ENCODE measurements around the gene STRA6.
A peak's percentile ranks its signal among the peaks of the same experiment; 100 is the strongest.

STRA6 gene

DNA sequence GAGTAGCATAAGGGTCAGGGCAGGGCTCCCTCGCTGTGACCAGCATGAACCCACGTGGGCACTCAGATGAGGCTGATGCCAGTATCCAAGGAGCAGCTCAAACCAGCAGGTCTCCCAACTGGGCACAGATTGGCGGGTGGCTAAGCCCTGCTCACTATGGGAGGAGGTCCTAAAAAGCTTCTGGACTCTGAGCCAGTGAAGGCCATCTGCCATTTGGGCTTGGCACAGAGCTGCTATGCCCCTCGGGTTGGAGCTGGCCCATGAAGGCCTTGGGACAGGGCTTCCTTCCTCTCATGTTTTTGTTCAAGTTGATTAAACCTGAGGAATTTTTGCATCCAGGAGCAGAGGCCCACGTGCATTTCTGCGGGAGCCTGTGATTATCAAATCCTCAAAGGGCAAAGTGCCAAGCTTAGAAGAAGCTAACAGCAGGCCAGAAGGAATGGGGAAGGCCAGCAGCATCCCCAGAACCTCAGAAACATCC is 4.3 kb upstream of the STRA6 start:
- DNase-seq = peak; percentile 82 to 97

- DNase-seq = peak; percentile 11 to 67
Observed at GRCh38 chr15:74205582-74205947, 3.0 kb upstream of the STRA6 start.

- peak in 1 of 2 experiments; percentile 85 for DNase-seq
Observed at GRCh38 chr15:74203914-74204431, 1.4 kb upstream of the STRA6 start.

- DNase-seq = no peak
Observed at GRCh38 chr15:74201710-74202420, 722 bp downstream of the STRA6 start.

- DNase-seq = no peak
Observed at GRCh38 chr15:74200871-74201419, 1.6 kb downstream of the STRA6 start.

- no peak for DNase-seq
Observed at GRCh38 chr15:74200412-74200815, 2.2 kb downstream of the STRA6 start.

GRCh38 chr15:74199297-74199652 is 3.3 kb downstream of the STRA6 start:
- DNase-seq = no peak

- no peak for DNase-seq
Observed at GRCh38 chr15:74197176-74197965, 5.2 kb downstream of the STRA6 start.

DNA sequence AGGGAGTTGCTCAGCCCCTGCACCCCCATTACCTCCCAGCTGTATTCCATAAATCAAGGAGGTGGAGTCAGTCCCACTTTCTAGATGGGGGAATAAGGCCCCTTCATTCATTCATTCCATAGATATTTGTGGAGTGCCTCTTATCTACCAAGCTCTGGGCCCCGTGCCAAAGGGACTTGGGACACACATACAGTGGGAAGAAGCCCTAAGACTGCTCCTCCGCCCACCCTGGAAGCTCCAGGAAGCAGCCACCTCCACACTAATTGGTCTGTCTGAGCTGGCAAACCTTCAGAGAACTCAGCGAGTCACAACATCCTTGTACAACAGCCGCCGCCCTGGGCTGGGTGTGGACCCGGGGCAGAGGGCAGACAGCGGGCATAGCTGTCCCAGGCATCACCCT is 6.4 kb downstream of the STRA6 start:
- DNase-seq = peak in 1 of 2 experiments; percentile 18

GRCh38 chr15:74194572-74195559 is 7.7 kb downstream of the STRA6 start:
- no peak for DNase-seq

GRCh38 chr15:74193905-74194304 is 8.7 kb downstream of the STRA6 start:
- DNase-seq = no peak

DNA sequence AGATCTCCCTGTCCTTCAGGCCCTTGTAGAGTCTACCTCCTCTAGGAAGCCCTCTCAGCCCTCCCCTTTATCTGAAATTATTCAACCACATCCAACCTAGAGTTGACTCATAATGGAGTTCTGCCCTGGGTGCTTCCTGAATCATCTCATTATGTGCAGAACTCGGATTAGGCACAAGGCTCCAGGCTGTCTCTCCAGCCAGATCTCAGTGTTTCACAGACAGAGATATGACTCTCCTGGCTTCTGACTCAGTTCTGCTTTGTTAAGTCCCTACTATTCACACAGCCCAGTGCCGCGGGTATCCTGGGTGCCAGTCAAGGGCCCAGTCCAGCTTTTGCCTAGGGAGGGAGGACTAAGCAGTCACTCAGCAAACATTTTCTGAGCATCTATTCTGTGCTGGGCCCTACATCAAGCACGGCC is 9.3 kb downstream of the STRA6 start:
- peak in 1 of 2 experiments; percentile 17 for DNase-seq

DNA sequence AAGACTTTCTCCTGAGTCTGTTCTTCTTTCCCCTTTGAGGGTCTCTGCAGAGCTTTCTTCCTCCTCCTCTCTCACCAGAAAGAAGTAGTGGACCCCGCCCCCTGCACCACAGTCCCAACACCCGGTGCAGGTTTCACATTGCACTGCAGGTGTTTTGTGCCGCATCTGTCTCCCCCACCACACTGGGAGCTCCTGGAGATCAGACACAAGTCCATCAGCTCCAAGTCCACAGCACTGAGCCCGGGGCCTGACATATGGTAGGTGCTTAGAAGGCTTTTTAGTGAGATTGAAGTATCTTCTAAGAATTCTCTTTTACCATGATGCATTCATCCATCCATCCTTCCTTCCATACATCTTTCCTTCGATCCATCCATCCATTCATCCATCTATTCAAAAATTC is 9.8 kb downstream of the STRA6 start:
- DNase-seq = no peak

- DNase-seq = no peak
Observed at GRCh38 chr15:74191798-74192197, 10.8 kb downstream of the STRA6 start.

GRCh38 chr15:74188216-74188615 is 14.4 kb downstream of the STRA6 start:
- DNase-seq = no peak

DNA sequence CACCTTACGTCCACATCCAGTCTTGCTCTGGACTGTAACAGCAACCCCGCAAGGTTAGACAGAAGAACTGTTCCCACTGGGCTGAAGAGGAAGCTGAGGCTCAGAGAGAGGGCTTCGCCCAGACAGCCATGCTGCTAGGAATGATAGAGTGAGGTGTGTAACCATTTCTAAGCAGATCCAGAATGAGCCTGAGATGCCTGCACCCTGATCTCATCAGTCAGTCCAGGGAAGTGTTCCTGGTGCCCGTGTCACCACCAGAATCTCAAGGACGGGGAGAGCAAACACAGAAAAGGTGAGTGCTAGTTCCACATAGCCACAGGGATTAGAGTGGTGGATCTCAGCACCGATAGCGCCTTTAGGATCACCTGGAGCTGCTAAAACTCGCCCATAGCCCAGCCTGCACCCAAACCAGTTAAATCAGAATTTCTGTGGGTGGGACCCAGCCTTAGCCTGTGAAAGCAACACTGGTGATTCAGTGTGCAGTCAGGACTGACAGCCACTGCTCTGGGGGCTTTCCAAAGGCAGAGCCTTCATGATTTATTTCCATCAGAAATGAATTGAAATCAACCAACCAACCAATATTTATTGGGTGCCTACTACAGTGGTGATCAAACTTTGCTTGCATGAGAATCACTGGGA is 16.8 kb downstream of the STRA6 start:
- no peak for DNase-seq

GRCh38 chr15:74184582-74185091 is 17.9 kb downstream of the STRA6 start:
- no peak for DNase-seq

GRCh38 chr15:74182131-74182530 is 20.5 kb downstream of the STRA6 start:
- no peak for DNase-seq

GRCh38 chr15:74180881-74181602 is 21.5 kb downstream of the STRA6 start:
- DNase-seq = no peak

DNA sequence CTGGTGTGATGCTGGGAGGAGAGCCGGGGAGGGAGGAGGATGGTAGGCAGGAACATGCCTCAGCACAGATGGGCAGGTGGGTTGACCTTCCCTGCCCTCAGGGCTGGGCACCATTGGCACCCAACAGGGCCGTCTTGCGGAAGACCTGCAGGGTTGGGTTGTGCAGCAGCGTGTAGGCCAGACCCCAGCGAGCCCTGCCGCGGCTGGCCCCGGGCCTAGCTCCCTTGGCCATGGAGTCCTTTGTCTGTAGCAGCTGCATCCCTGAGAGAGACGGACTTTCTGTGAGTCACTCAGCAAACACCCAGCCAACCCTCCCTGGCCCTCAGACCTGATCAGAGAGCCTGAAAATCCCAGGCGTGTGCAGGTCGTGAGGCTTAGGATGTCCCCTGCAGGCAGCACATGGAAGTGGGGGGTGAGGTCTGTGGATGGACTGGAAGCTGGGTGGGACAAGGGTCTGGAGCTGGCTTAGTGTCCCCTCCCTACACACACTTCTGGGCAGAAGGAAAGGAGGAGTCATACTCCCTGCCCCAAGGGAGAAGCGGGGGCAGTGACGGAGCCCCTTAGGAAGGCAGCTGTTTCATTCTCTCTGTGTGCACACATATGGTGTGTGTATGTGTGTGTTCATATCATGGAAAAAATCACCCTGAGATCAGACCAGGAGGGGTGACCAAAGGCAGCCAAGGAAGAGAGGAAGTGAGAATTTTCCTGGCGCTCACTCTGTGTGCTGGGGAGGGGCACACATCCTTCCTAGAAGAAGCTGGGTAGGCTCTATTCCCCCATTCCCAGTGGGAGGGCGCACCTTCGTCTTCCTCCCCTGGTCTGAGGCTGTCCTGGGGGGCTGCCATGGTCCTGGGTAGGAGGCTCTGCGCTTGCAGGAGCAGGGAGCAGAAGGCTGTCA is 22.4 kb downstream of the STRA6 start:
- DNase-seq = peak; percentile 56 to 75
